ENCODE measurements around the gene SPRY1. TPM values are rescaled to one million over a fixed set of nuclear protein-coding genes. Genes with fewer than 3 reads are reported as not detected.

Gene SPRY1
- total RNA-seq, 1 donor from 2014 or later, result 4.8 TPM

GRCh38 chr4:123364906-123365305, 31.7 kb upstream of the SPRY1 start:
- H3K36me3 ChIP-seq (ENCODE audit: control insufficient read depth, insufficient read depth, low read length), result no peaks in the 10 kb centered on the region
- no peaks in the 10 kb centered on the region for H3K27me3 ChIP-seq (ENCODE audit: control insufficient read depth, insufficient read depth, low read length)
- no peak overlapping the region for H3K4me3 ChIP-seq (ENCODE audit: low read depth, low read length)
- TF ChIP-seq CTCF (IDR thresholded peaks at IDR 0.05; ENCODE audit: insufficient read depth, low read length, poor library complexity, severe bottlenecking), result no peak
- DNase-seq (ENCODE audit: low read depth), result no peak

GRCh38 chr4:123365412-123365811, 31.2 kb upstream of the SPRY1 start:
- H3K36me3 ChIP-seq (ENCODE audit: control insufficient read depth, insufficient read depth, low read length), result no peaks in the 10 kb centered on the region
- no peaks in the 10 kb centered on the region for H3K27me3 ChIP-seq (ENCODE audit: control insufficient read depth, insufficient read depth, low read length)
- DNase-seq (ENCODE audit: low read depth), result no peak
- H3K4me3 ChIP-seq (ENCODE audit: low read depth, low read length), result no peak overlapping the region
- TF ChIP-seq CTCF (IDR thresholded peaks at IDR 0.05; ENCODE audit: insufficient read depth, low read length, poor library complexity, severe bottlenecking), result no peak

GRCh38 chr4:123366144-123366748, 30.3 kb upstream of the SPRY1 start:
- no peaks in the 10 kb centered on the region for H3K27me3 ChIP-seq (ENCODE audit: control insufficient read depth, insufficient read depth, low read length)
- DNase-seq (ENCODE audit: low read depth), result no peak
- no peaks in the 10 kb centered on the region for H3K36me3 ChIP-seq (ENCODE audit: control insufficient read depth, insufficient read depth, low read length)
- H3K4me3 ChIP-seq (ENCODE audit: low read depth, low read length), result no peak overlapping the region
- no peak for TF ChIP-seq CTCF (IDR thresholded peaks at IDR 0.05; ENCODE audit: insufficient read depth, low read length, poor library complexity, severe bottlenecking)

- no peak overlapping the region for H3K4me3 ChIP-seq (ENCODE audit: low read depth, low read length)
- no peaks in the 10 kb centered on the region for H3K36me3 ChIP-seq (ENCODE audit: control insufficient read depth, insufficient read depth, low read length)
- TF ChIP-seq CTCF (IDR thresholded peaks at IDR 0.05; ENCODE audit: insufficient read depth, low read length, poor library complexity, severe bottlenecking), result no peak
- H3K27me3 ChIP-seq (ENCODE audit: control insufficient read depth, insufficient read depth, low read length), result no peaks in the 10 kb centered on the region
- no peak for DNase-seq (ENCODE audit: low read depth)
Measured at GRCh38 chr4:123378794-123379193, 17.8 kb upstream of the SPRY1 start.

- Histone ChIP-seq H3K27me3 (ENCODE audit: control insufficient read depth, insufficient read depth, low read length) (no peaks in the 10 kb centered on the region), H3K36me3 (ENCODE audit: control insufficient read depth, insufficient read depth, low read length) (no peaks in the 10 kb centered on the region), H3K4me3 (ENCODE audit: low read depth, low read length) (no peak overlapping the region)
- TF ChIP-seq CTCF (IDR thresholded peaks at IDR 0.05; ENCODE audit: insufficient read depth, low read length, poor library complexity, severe bottlenecking), result no peak
- DNase-seq (ENCODE audit: low read depth), result no peak
Measured at GRCh38 chr4:123379392-123379791, 17.2 kb upstream of the SPRY1 start.

Measured in kidney epithelial cell (primary cell).